Endothelial cell of umbilical vein (primary cell): Measurements from ENCODE around the gene LRRC8B. TPM values are rescaled to one million over a fixed set of nuclear protein-coding genes. Genes with fewer than 3 reads are reported as not detected.

Source experiments
- BruUV-seq: library from RNA; stranded (reverse); fragments of 400-500 nt; replicated peaks from 2 replicates; lab custom pipeline; 2021; lab: Mats Ljungman, UMichigan
- CTCF ChIA-PET: fragments of 300-600, 350-600 bp; sonication (Branson Sonifier 250); formaldehyde crosslinking; loops from one replicate; lab custom pipeline; 2021; ENCODE audit warnings: antibody characterized with exemption, inconsistent platforms; lab: Charles Lee
- POLR2A ChIA-PET: fragments of 300-600, 350-600 bp; sonication (Branson Sonifier 250); formaldehyde crosslinking; loops from one replicate; lab custom pipeline; 2021; ENCODE audit warnings: antibody characterized with exemption, inconsistent platforms; lab: Charles Lee
- DNase-seq: peaks from one replicate; pipeline ENCODE4 v3.0.0-alpha.2; 2011; ENCODE audit warnings: low read depth, low spot score
- FAIRE-seq: peaks from 2 replicates; lab custom pipeline; 2011; peaks lifted over from hg19 to GRCh38; lab: Jason Lieb, UNC
- H2AFZ ChIP-seq: 2 replicates; pipeline ENCODE4 v1.6.0; 2012; ENCODE audit warnings: low read depth, low read length, control low read depth, inconsistent platforms
- H3K27ac ChIP-seq: 2 replicates; pipeline ENCODE4 v1.5.1; 2011; ENCODE audit warnings: low read depth, mild to moderate bottlenecking, control low read depth, low read length, moderate library complexity; ENCODE audit not compliant: insufficient read depth
- H3K27me3 ChIP-seq, 2 experiments: 2 replicates each; pipeline versions ENCODE4 v1.6.0 to v1.6.1; 2011; ENCODE audit warnings: low read length in 2 of 2, mixed read lengths in 1 of 2; ENCODE audit not compliant: control insufficient read depth in 2 of 2, insufficient read depth in 2 of 2
- H3K36me3 ChIP-seq, 2 experiments: 2 replicates in 1 of 2; 3 replicates in 1 of 2; pipeline ENCODE4 v1.5.1; 2011; ENCODE audit warnings: low read length in 2 of 2, mild to moderate bottlenecking in 1 of 2, moderate library complexity in 1 of 2; ENCODE audit not compliant: control insufficient read depth in 2 of 2, insufficient read depth in 2 of 2; ENCODE audit errors: extremely low read depth in 1 of 2
- H3K4me1 ChIP-seq: 3 replicates; pipeline ENCODE4 v1.5.1; 2011; ENCODE audit warnings: mild to moderate bottlenecking, low read length; ENCODE audit not compliant: control insufficient read depth, insufficient read depth; ENCODE audit errors: extremely low read depth
- H3K4me2 ChIP-seq: 2 replicates; pipeline ENCODE4 v1.6.1; 2011; ENCODE audit warnings: low read length, control low read depth, mixed read lengths; ENCODE audit not compliant: insufficient read depth
- H3K4me3 ChIP-seq, 3 experiments: fragments of 200-600 bp in 1 of 3; sonication (generic), shearing (Covaris generic) in 1 of 3; replicated peaks in 1 of 3; 2 replicates each; pipeline ENCODE4 v1.5.1; 2011 to 2016; ENCODE audit warnings: control low read depth in 3 of 3, low read length in 3 of 3, mild to moderate bottlenecking in 2 of 3, inconsistent platforms in 1 of 3, low read depth in 1 of 3, moderate library complexity in 1 of 3; ENCODE audit not compliant: insufficient read depth in 1 of 3
- H3K79me2 ChIP-seq: 2 replicates; pipeline ENCODE4 v1.6.0; 2012; ENCODE audit warnings: low read length, inconsistent platforms; ENCODE audit not compliant: control insufficient read depth, insufficient read depth
- H3K9ac ChIP-seq: replicated peaks from 2 replicates; pipeline ENCODE3; 2011; ENCODE audit warnings: low read length, control low read depth; ENCODE audit not compliant: insufficient read depth; ENCODE audit errors: extremely low read depth
- H3K9me1 ChIP-seq: replicated peaks from 3 replicates; pipeline ENCODE4 v1.6.0; 2011; ENCODE audit warnings: mild to moderate bottlenecking, low read length; ENCODE audit not compliant: control insufficient read depth, insufficient read depth; ENCODE audit errors: extremely low read depth
- H3K9me3 ChIP-seq: replicated peaks from 2 replicates; pipeline ENCODE4 v1.5.1; 2012; ENCODE audit warnings: low read length, inconsistent platforms; ENCODE audit not compliant: control insufficient read depth, insufficient read depth
- H4K20me1 ChIP-seq: replicated peaks from 2 replicates; pipeline ENCODE3; 2011; ENCODE audit warnings: mild to moderate bottlenecking, low read length; ENCODE audit not compliant: control insufficient read depth, insufficient read depth; ENCODE audit errors: extremely low read depth
- CTCF ChIP-seq, 2 donors: IDR thresholded peaks; 1 replicate in 1 of 2; 2 replicates in 1 of 2; pipeline ENCODE4 v1.5.1; 2011; ENCODE audit warnings: low read length in 2 of 2, mild to moderate bottlenecking in 2 of 2, moderate library complexity in 2 of 2, control low read depth in 1 of 2, inconsistent platforms in 1 of 2, low read depth in 1 of 2; ENCODE audit not compliant: insufficient read depth in 1 of 2; ENCODE audit errors: extremely low read depth in 1 of 2
- EZH2 ChIP-seq: IDR thresholded peaks from 2 replicates; pipeline ENCODE4 v1.6.1; 2012; ENCODE audit warnings: borderline replicate concordance, low read depth, mild to moderate bottlenecking, moderate library complexity, low read length, inconsistent platforms; ENCODE audit not compliant: severe bottlenecking
- FOS ChIP-seq: IDR thresholded peaks from 2 replicates; pipeline ENCODE4 v1.6.1; 2011; ENCODE audit warnings: mild to moderate bottlenecking, low read length, moderate library complexity, borderline replicate concordance; ENCODE audit not compliant: insufficient read depth
- GATA2 ChIP-seq: IDR thresholded peaks from 2 replicates; pipeline ENCODE4 v1.7.0; 2011; ENCODE audit warnings: low read depth, mild to moderate bottlenecking, moderate library complexity, mixed read lengths, low read length; ENCODE audit not compliant: insufficient read length, insufficient read depth
- JUN ChIP-seq: IDR thresholded peaks from 2 replicates; pipeline ENCODE4 v1.6.1; 2011; ENCODE audit warnings: borderline replicate concordance, low read depth; ENCODE audit not compliant: insufficient read length, insufficient read depth
- MYC ChIP-seq: IDR thresholded peaks from one replicate; pipeline ENCODE4 v1.6.1; 2011; ENCODE audit warnings: mild to moderate bottlenecking, low read depth, low read length
- POLR2A ChIP-seq: IDR thresholded peaks from 2 replicates; pipeline ENCODE4 v1.6.1; 2012; ENCODE audit warnings: low read depth, mild to moderate bottlenecking, control low read depth, low read length
- POLR2AphosphoS5 ChIP-seq: IDR thresholded peaks from 2 replicates; pipeline ENCODE4 v1.6.1; 2012; ENCODE audit warnings: low read depth, mild to moderate bottlenecking, control low read depth, low read length, moderate library complexity; ENCODE audit not compliant: insufficient read depth
- dilution Hi-C: fragments of 300-500 bp; cut with MboI; formaldehyde crosslinking; loops from one replicate; pipeline ENCODE4 v1.15.0; 2019; ENCODE audit warnings: low sequenced_read_pairs; ENCODE audit not compliant: extremely low pct_ligation_motif_present
- intact Hi-C: fragments of 100-400 bp; cut with micrococcal nuclease; formaldehyde crosslinking; loops from one replicate; pipeline ENCODE4 v1.10.0; 2022
- polyA plus RNA-seq, 4 experiments: library from polyadenylated mRNA; depleted of rRNA in 3 of 4; stranded (reverse) in 3 of 4; unstranded in 1 of 4; fragments of >200 nt; gene quantifications; 2 replicates each; pipeline versions ENCODE4 v1.2.1 to v1.2.3, GENCODE V29; 2011 to 2012; ENCODE audit warnings: missing spikeins in 1 of 4
- total RNA-seq: library from RNA; stranded (reverse); gene quantifications from 2 replicates; pipeline ENCODE4 v1.2.3, GENCODE V29; 2021
- TF ChIP-seq, protein P1 (sequence below): IDR thresholded peaks from 2 replicates; pipeline ENCODE4 v1.6.1; 2011; ENCODE audit not compliant: insufficient read depth, insufficient read length

Gene LRRC8B
- total and polyA plus RNA-seq, 2 donors (not counting 3 experiments of a cell fraction or from before 2014, with no cell fraction given): 15.2 to 15.8 TPM

DNA sequence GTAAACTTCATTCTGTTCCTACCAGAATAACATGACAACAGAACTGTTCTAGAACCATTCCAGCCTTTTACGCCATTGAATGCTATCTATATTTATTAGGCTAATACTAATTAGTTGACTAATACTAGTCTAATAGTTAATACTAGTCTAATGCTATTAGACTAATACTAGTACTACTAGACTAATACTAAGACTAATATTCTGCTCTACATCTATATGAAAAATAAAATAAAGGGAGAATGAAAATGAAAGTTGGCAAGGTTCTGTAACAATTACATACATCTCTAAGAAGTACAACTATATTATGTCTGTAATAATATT is 40.9 kb upstream of the LRRC8B start:
- TF ChIP-seq POLR2A (no peak), JUN (no peak), EZH2 (no peak), CTCF (IDR thresholded peaks at IDR 0.05; ENCODE audit: extremely low read depth in 1 of 2, insufficient read depth in 1 of 2, low read depth in 1 of 2, low read length in 2 of 2) (no peak), MYC (no peak), GATA2 (no peak), POLR2AphosphoS5 (no peak), FOS (no peak)
- TF ChIP-seq, protein P1, sequence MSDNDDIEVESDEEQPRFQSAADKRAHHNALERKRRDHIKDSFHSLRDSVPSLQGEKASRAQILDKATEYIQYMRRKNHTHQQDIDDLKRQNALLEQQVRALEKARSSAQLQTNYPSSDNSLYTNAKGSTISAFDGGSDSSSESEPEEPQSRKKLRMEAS: no peak
- no TSS peak for BruUV-seq
- DNase-seq (no peak), FAIRE-seq (no peak)
- peaks cover 0 to 12% of the 10 kb centered on the region in 2 experiments for H3K27me3 ChIP-seq
- intact Hi-C loops: loop anchor here (1.0 to 5.0 kb wide), 3 partner anchors 116 to 504 kb away; no protein-coding TSS in a partner anchor
- H3K27ac ChIP-seq: no peak overlapping the region
- H3K9ac ChIP-seq: no peak overlapping the region
- no peak overlapping the region for H3K4me2 ChIP-seq
- no peaks in the 10 kb centered on the region for H4K20me1 ChIP-seq
- POLR2A ChIA-PET: no interaction called here
- H2AFZ ChIP-seq: no peak overlapping the region
- H3K4me1 ChIP-seq: no peaks in the 10 kb centered on the region
- H3K9me1 ChIP-seq: no peaks in the 10 kb centered on the region
- CTCF ChIA-PET: interaction anchor here (0.6 to 6.2 kb wide), 39 partner anchors 11 to 1095 kb away, joined by 3 to 111 read pairs (median 4); partner anchors contain the start of genes LRRC8B and LRRC8C
- H3K9me3 ChIP-seq: no peaks in the 10 kb centered on the region
- H3K79me2 ChIP-seq: no peaks in the 10 kb centered on the region
- dilution Hi-C loops: no loop called here
- no peak overlapping the region for H3K4me3 ChIP-seq
- no peaks in the 10 kb centered on the region for H3K36me3 ChIP-seq
